AG04450 (cell line): ENCODE results near the gene PRR7. TPM values are rescaled to one million over a fixed set of nuclear protein-coding genes. Genes with fewer than 3 reads are reported as not detected.

Experiments
- CTCF ChIA-PET: fragments of 300-600, 350-600 bp; formaldehyde crosslinking; extraction: SDS; loops from one replicate; lab custom pipeline; 2022; ENCODE audit warnings: antibody characterized with exemption, inconsistent platforms; lab: Charles Lee
- POLR2A ChIA-PET: fragments of 350-600 bp; formaldehyde crosslinking; extraction: SDS; loops from one replicate; lab custom pipeline; 2021; ENCODE audit warnings: antibody characterized with exemption, inconsistent platforms; lab: Yijun Ruan, JAX
- DNase-seq: peaks from one replicate; pipeline ENCODE4 v3.0.0-alpha.2; 2011; ENCODE audit warnings: low read depth, low spot score
- H3K27ac ChIP-seq: one replicate; pipeline ENCODE4 v1.5.1; 2012; ENCODE audit warnings: low read depth, low read length, control low read depth
- H3K27me3 ChIP-seq: one replicate; pipeline ENCODE4 v1.6.0; 2012; ENCODE audit warnings: low read length; ENCODE audit not compliant: control insufficient read depth, insufficient read depth
- H3K4me3 ChIP-seq: 2 replicates; pipeline ENCODE4 v1.5.1; 2011; ENCODE audit warnings: mild to moderate bottlenecking, low read depth, low read length, control low read depth
- H3K9me3 ChIP-seq: 2 replicates; pipeline ENCODE4 v1.5.1; 2012; ENCODE audit warnings: low read length; ENCODE audit not compliant: control insufficient read depth, insufficient read depth
- polyA plus RNA-seq: library from polyadenylated mRNA; depleted of rRNA; stranded (reverse); fragments of >200 nt; gene quantifications from 2 replicates; pipeline ENCODE4 v1.2.3, GENCODE V29; 2011
- TF ChIP-seq, protein P1 (sequence below): IDR thresholded peaks from 2 replicates; pipeline ENCODE4 v1.5.1; 2011; ENCODE audit warnings: low read depth, low read length, control low read depth, inconsistent platforms

The PRR7 gene
- polyA plus RNA-seq, 1 experiment, result 1.0 TPM

DNA sequence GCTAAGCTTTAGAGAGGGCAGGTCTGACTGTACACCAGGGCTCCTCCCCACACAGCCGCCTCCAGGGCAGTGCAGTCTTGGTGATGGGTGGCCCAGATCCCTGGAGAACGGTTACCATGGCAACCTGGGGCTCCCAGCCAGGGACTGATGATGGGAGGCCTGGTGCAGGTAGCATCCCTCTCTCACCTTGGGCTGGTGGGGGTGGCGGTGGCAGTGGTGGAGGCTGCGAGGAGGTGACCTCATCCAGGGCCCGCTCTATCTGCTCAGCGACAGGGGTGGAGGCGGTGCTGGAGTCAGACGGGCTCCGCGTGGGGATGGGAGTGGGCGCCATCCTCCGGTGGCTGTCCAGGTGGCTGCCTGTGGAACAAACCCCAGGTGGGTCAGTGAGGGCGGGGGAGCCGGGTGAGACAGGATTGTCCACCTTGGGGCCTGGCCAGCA lies 12.3 kb downstream of the PRR7 start:
- CTCF ChIA-PET, result interaction anchor here (1.1 kb wide), 1 partner anchor 68 kb away, joined by 3 read pairs; no protein-coding TSS in a partner anchor
- DNase-seq, result no peak
- POLR2A ChIA-PET, result interaction anchor here (0.7 to 3.3 kb wide), 3 partner anchors 9 to 37 kb away, joined by 3 to 20 read pairs (median 3); no protein-coding TSS in a partner anchor

DNA sequence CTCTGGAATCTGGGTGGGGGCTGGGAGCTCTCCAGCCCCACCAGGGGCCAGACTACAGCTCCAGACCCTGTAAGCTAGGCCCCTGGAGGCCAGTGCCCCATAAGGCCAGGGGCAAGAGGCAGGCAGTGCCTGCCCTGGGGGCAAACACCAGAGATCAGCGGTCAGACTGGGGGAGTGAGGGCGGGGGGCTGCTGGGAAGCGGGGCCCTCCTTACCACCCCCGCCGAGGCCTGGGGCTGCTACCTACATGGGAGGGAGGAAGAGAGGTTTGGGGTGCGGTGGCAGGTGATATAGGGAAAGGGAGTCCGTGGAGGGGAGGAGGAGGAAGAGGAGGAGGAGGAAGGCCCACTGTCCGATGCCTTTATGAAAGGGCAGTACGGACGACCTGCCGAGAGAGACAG lies 12.7 kb downstream of the PRR7 start:
- DNase-seq, result no peak
- TF ChIP-seq, protein P1, sequence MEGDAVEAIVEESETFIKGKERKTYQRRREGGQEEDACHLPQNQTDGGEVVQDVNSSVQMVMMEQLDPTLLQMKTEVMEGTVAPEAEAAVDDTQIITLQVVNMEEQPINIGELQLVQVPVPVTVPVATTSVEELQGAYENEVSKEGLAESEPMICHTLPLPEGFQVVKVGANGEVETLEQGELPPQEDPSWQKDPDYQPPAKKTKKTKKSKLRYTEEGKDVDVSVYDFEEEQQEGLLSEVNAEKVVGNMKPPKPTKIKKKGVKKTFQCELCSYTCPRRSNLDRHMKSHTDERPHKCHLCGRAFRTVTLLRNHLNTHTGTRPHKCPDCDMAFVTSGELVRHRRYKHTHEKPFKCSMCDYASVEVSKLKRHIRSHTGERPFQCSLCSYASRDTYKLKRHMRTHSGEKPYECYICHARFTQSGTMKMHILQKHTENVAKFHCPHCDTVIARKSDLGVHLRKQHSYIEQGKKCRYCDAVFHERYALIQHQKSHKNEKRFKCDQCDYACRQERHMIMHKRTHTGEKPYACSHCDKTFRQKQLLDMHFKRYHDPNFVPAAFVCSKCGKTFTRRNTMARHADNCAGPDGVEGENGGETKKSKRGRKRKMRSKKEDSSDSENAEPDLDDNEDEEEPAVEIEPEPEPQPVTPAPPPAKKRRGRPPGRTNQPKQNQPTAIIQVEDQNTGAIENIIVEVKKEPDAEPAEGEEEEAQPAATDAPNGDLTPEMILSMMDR, result no peak
- Histone ChIP-seq H3K27ac (no peak overlapping the region), H3K4me3 (no peak overlapping the region), H3K27me3 (no peaks in the 10 kb centered on the region), H3K9me3 (no peaks in the 10 kb centered on the region; the same call in 1 of the 2 replicates)
- ChIA-PET CTCF (interaction anchor here (1.1 kb wide), 1 partner anchor 69 kb away, joined by 3 read pairs; no protein-coding TSS in a partner anchor), POLR2A (interaction anchor here (0.7 to 3.3 kb wide), 3 partner anchors 9 to 36 kb away, joined by 3 to 20 read pairs (median 3); no protein-coding TSS in a partner anchor)

More for the DNA sequence above, 12.3 kb downstream of the PRR7 start:
- TF ChIP-seq, protein P1, result no peak
- Histone ChIP-seq H3K27ac (peak overlapping the region; percentile 31), H3K9me3 (no peaks in the 10 kb centered on the region; the same call in 1 of the 2 replicates), H3K27me3 (no peaks in the 10 kb centered on the region), H3K4me3 (no peak overlapping the region)

DNA sequence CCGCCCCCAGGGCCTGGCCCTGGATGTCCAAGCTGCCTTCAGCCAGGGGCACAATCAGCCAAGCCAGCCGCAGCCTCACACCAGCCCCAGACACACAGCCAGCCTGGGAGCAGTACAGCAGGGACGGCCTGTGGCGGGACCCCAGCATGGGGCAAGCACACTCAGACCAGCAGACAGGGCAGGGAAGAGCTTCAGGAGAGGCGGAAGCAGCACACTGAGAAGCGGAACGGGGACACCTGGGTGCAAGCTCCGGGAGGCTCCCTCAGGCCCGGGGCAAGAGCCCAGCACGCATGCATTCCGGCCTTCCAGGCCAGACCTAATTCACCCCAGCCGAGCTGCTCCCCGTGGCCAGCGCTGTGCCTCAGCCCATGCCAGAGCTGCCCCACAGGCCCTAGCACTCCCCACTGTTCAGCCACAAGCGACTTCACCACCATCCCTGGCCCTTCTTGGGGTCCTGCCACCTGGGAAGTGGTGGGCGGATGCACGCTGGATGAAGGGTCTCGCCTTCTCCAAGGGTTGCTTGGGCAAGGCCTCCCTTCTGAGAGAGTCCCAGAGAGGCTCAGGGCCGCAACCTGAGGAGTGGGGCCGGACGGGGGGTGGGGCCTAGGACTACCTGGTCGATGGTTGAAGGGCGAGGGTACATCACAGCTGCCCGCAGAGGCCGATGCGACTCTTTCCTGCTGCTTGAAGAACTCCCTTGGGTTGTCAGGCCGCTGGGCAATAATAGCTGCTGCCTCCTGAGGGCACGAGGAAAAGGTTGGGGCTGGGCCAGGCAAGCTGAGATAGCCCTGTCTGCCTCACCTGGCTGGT lies 13.4 kb downstream of the PRR7 start:
- no peak overlapping the region for H3K27ac ChIP-seq
- CTCF ChIA-PET, result interaction anchor here (1.1 kb wide), 1 partner anchor 69 kb away, joined by 3 read pairs; no protein-coding TSS in a partner anchor
- H3K27me3 ChIP-seq, result no peaks in the 10 kb centered on the region
- TF ChIP-seq, protein P1, result no peak
- POLR2A ChIA-PET, result interaction anchor here (1.0 to 3.3 kb wide), 3 partner anchors 8 to 15 kb away, joined by 3 to 20 read pairs (median 3); no protein-coding TSS in a partner anchor
- H3K9me3 ChIP-seq, result no peaks in the 10 kb centered on the region; the same call in 1 of the 2 replicates
- DNase-seq, result no peak
- H3K4me3 ChIP-seq, result no peak overlapping the region

DNA sequence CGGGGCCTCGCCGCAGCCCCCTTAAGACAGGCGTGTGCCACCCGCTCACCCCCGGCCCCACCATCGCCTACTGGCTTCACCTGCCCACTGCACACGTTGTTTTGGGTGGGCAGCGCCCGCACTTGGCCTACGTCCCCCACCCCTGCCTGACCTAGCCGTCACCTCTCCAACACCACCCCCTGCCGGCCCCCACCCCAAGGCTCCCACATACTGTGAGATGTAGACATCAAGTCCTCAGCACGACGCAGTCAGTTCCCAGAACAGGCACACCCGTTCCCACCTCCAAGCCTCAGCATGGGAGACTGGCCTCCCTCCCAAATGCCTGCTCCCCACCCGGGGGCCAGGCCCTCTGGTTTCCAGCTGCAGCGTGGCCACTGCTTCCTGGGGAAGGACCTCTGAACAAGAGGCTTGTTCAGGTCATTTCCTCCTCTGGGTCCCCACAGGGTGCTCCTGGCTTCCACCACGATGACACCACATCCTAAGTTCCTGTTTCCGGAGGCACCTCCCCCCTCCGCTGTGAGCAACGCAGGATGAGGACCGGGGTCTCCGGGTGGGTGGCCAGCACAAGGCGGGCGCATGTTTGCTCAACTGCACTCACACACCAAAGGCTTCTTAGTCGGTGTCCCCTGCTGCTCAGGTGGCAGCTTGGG lies 15.5 kb downstream of the PRR7 start:
- CTCF ChIA-PET, result interaction anchor here (1.4 kb wide), 1 partner anchor 8 kb away, joined by 3 read pairs; no protein-coding TSS in a partner anchor
- Histone ChIP-seq H3K27me3 (no peaks in the 10 kb centered on the region), H3K4me3 (no peak overlapping the region), H3K27ac (no peak overlapping the region), H3K9me3 (peaks cover 12% of the 10 kb centered on the region)
- POLR2A ChIA-PET, result interaction anchor here (0.6 to 2.1 kb wide), 2 partner anchors 9 to 70 kb away, joined by 3 to 15 read pairs; no protein-coding TSS in a partner anchor
- TF ChIP-seq, protein P1, result no peak
- DNase-seq, result no peak
